K562 (cell line): Measurements from ENCODE around the gene BAIAP2.

Experiments
- CC2D1A ChIP-seq: fragments of 450-650 bp; IDR thresholded peaks from 2 replicates; pipeline ENCODE4 v1.6.1; 2017; ENCODE audit warnings: mild to moderate bottlenecking
- ELF1 ChIP-seq: fragments of 200-800 bp; sonication (Bioruptor generic); IDR thresholded peaks from 2 replicates; pipeline ENCODE4 v1.6.1; 2016; ENCODE audit warnings: missing genetic modification characterization, missing compliant biosample characterization
- EP300 ChIP-seq: IDR thresholded peaks from 2 replicates; pipeline ENCODE4 v1.6.1; 2012; ENCODE audit warnings: low read length, improper control_type of control experiment
- EZH2 ChIP-seq: IDR thresholded peaks from 2 replicates; pipeline ENCODE4 v1.6.1; 2012; ENCODE audit warnings: low read depth, mild to moderate bottlenecking, inconsistent platforms, low read length, borderline replicate concordance
- HMG20B ChIP-seq: fragments of 250-450 bp; sonication (Bioruptor Pico); IDR thresholded peaks from 2 replicates; pipeline ENCODE4 v1.5.0; 2021; ENCODE audit warnings: mild to moderate bottlenecking
- MYBL2 ChIP-seq, 2 experiments: fragments of 450-650 bp in 1 of 2; sonication (generic) in 1 of 2; formaldehyde crosslinking in 1 of 2; IDR thresholded peaks; 2 replicates each; pipeline versions ENCODE4 v1.6.1 to v1.8.1; 2017 to 2022; ENCODE audit warnings: borderline replicate concordance in 1 of 2, inconsistent platforms in 1 of 2, low read depth in 1 of 2, mild to moderate bottlenecking in 1 of 2, missing genetic modification reagents in 1 of 2, moderate library complexity in 1 of 2
- MYNN ChIP-seq, 2 experiments: sonication (generic); formaldehyde crosslinking in 1 of 2; IDR thresholded peaks; 2 replicates each; pipeline versions ENCODE4 v1.5.0 to v1.6.1; 2016 to 2020; ENCODE audit warnings: antibody characterized with exemption in 1 of 2, missing genetic modification reagents in 1 of 2
- POLR2A ChIP-seq: fragments of 450-650 bp; conservative IDR thresholded peaks from 2 replicates; pipeline ENCODE4 v1.6.1; 2016
- POLR2AphosphoS5 ChIP-seq: IDR thresholded peaks from 2 replicates; pipeline ENCODE4 v1.6.1; 2011; ENCODE audit warnings: mild to moderate bottlenecking, low read depth, low read length, moderate library complexity; ENCODE audit not compliant: control insufficient read depth, insufficient read depth
- RBM34 ChIP-seq: fragments of 200-400 bp; formaldehyde crosslinking; IDR thresholded peaks from 2 replicates; pipeline ENCODE4 v1.6.1; 2018; ENCODE audit warnings: low read length, borderline replicate concordance; ENCODE audit not compliant: insufficient read depth
- SMC3 ChIP-seq: conservative IDR thresholded peaks from 2 replicates; pipeline ENCODE4 v1.6.1; 2011; ENCODE audit warnings: low read depth, low read length, improper control_type of control experiment; ENCODE audit not compliant: insufficient read depth
- SOX6 ChIP-seq: fragments of 450-650 bp; IDR thresholded peaks from 2 replicates; pipeline ENCODE4 v1.6.1; 2014; ENCODE audit warnings: mild to moderate bottlenecking
- ZBTB7A ChIP-seq: IDR thresholded peaks from 2 replicates; pipeline ENCODE4 v1.6.1; 2011; ENCODE audit warnings: low read depth, mild to moderate bottlenecking, low read length, moderate library complexity, borderline replicate concordance; ENCODE audit not compliant: control insufficient read depth
- TF ChIP-seq, protein P1 (sequence below), 3 experiments: IDR thresholded peaks in 2 of 3; conservative IDR thresholded peaks in 1 of 3; 2 replicates each; pipeline ENCODE4 v1.5.1; 2011 to 2012; ENCODE audit warnings: low read length in 3 of 3, mild to moderate bottlenecking in 3 of 3, control low read depth in 2 of 3, improper control_type of control experiment in 1 of 3, inconsistent platforms in 1 of 3, low read depth in 1 of 3, mixed read lengths in 1 of 3, moderate library complexity in 1 of 3; ENCODE audit not compliant: insufficient read depth in 2 of 3

- TF ChIP-seq POLR2A (no peak), CC2D1A (no peak), MYNN (IDR thresholded peaks at IDR 0.05) (no peak), MYNN (CRISPR knock-in tag; IDR thresholded peaks at IDR 0.05) (no peak), EZH2 (no peak), EP300 (no peak), MYBL2 (IDR thresholded peaks at IDR 0.05; ENCODE audit: low read depth) (no peak), MYBL2 (CRISPR knock-in tag; IDR thresholded peaks at IDR 0.05; ENCODE audit: borderline replicate concordance) (no peak), SMC3 (no peak), ZBTB7A (no peak), RBM34 (no peak), ELF1 (tag) (no peak), HMG20B (CRISPR knock-in tag) (no peak), POLR2AphosphoS5 (no peak), SOX6 (no peak)
- TF ChIP-seq, protein P1, sequence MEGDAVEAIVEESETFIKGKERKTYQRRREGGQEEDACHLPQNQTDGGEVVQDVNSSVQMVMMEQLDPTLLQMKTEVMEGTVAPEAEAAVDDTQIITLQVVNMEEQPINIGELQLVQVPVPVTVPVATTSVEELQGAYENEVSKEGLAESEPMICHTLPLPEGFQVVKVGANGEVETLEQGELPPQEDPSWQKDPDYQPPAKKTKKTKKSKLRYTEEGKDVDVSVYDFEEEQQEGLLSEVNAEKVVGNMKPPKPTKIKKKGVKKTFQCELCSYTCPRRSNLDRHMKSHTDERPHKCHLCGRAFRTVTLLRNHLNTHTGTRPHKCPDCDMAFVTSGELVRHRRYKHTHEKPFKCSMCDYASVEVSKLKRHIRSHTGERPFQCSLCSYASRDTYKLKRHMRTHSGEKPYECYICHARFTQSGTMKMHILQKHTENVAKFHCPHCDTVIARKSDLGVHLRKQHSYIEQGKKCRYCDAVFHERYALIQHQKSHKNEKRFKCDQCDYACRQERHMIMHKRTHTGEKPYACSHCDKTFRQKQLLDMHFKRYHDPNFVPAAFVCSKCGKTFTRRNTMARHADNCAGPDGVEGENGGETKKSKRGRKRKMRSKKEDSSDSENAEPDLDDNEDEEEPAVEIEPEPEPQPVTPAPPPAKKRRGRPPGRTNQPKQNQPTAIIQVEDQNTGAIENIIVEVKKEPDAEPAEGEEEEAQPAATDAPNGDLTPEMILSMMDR (IDR thresholded peaks at IDR 0.05 in 2 of 3, conservative IDR thresholded peaks at IDR 0.05 in 1 of 3; ENCODE audit: insufficient read depth in 2 of 3, low read depth in 1 of 3, low read length in 3 of 3): no peak
Observed at GRCh38 chr17:80998118-80998747, 36.7 kb upstream of the BAIAP2 start.
